Transverse colon (tissue), 4 donors: ENCODE measurements around the gene RAPGEF4. TPM values are rescaled to one million over a fixed set of nuclear protein-coding genes. Genes with fewer than 3 reads are reported as not detected.

Source experiments
- DNase-seq: peaks from one replicate; pipeline ENCODE4 v3.0.0-alpha.2; 2019
- H3K27ac ChIP-seq, 4 donors: fragments of 200-600 bp; sonication (generic); 2 replicates each; pipeline ENCODE4 v1.5.1; 2016 to 2018; ENCODE audit warnings: inconsistent platforms in 4 of 4
- H3K27me3 ChIP-seq: fragments of 200-600 bp; sonication (generic); 2 replicates; pipeline ENCODE4 v1.5.1; 2017; ENCODE audit warnings: inconsistent platforms
- H3K36me3 ChIP-seq, 4 donors: fragments of 200-600 bp; sonication (generic); 2 replicates each; pipeline ENCODE4 v1.5.1; 2017 to 2019; ENCODE audit warnings: inconsistent platforms in 4 of 4
- H3K4me1 ChIP-seq, 4 donors: fragments of 200-600 bp; sonication (generic); 2 replicates each; pipeline ENCODE4 v1.5.1; 2017 to 2020; ENCODE audit warnings: inconsistent platforms in 4 of 4
- H3K4me3 ChIP-seq, 4 donors: fragments of 200-600 bp; sonication (generic); 1 replicate in 1 of 4; 2 replicates in 3 of 4; pipeline versions ENCODE4 v1.5.1 to v1.6.1; 2017 to 2019; ENCODE audit warnings: inconsistent platforms in 4 of 4
- H3K9me3 ChIP-seq, 2 donors: fragments of 200-600 bp; sonication (generic); 2 replicates each; pipeline ENCODE4 v1.5.1; 2017 to 2019; ENCODE audit warnings: inconsistent platforms in 2 of 2
- CTCF ChIP-seq, 5 experiments: fragments of 200-600 bp in 3 of 5; fragments of 450-650 bp in 2 of 5; sonication (generic) in 3 of 5; IDR thresholded peaks; 1 replicate in 2 of 5; 2 replicates in 3 of 5; pipeline ENCODE4 v1.5.1; 2016 to 2017; ENCODE audit warnings: antibody characterized with exemption in 5 of 5, inconsistent platforms in 3 of 5, mild to moderate bottlenecking in 2 of 5, moderate library complexity in 1 of 5
- EP300 ChIP-seq: sonication (generic); formaldehyde crosslinking; IDR thresholded peaks from one replicate; pipeline ENCODE4 v1.6.1; 2017; ENCODE audit warnings: antibody characterized with exemption, low read depth
- POLR2A ChIP-seq: fragments of 450-650 bp; IDR thresholded peaks from one replicate; pipeline ENCODE4 v1.6.1; 2016; ENCODE audit warnings: antibody characterized with exemption, mild to moderate bottlenecking, moderate library complexity
- POLR2AphosphoS5 ChIP-seq, 3 donors: sonication (generic); formaldehyde crosslinking; IDR thresholded peaks; one replicate each; pipeline ENCODE4 v1.6.1; 2016; ENCODE audit warnings: antibody characterized with exemption in 3 of 3
- WGBS, 2 donors: methylation state at CpG; one replicate each; pipeline ENCODE4 v1.1.5; 2018; ENCODE audit warnings: low coverage in 1 of 2; 5-methylcytosine and 5-hydroxymethylcytosine counted together
- in situ Hi-C, 4 donors: fragments of 200-750 bp; cut with MboI; loops; one replicate each; pipeline versions ENCODE4 v1.15.0 to v1.15.1; 2017; ENCODE audit warnings: low sequenced_read_pairs in 3 of 4, low pct_ligation_motif_present in 1 of 4, low pct_unique_long_range_greater_than_20kb in 1 of 4
- intact Hi-C: fragments of 100-400 bp; cut with DNase I; formaldehyde crosslinking; loops from one replicate; pipeline ENCODE4 v1.15.1; 2023; ENCODE audit warnings: low total_unique reads
- total RNA-seq, 4 donors: library from RNA; depleted of rRNA; stranded (reverse); fragments of >200 nt; gene quantifications; one replicate each; pipeline ENCODE4 v1.1.0, GENCODE V29; 2016

RAPGEF4 gene
- total RNA-seq, 4 donors from 2014 or later, result 1.4 to 12.3 (median 2.2) TPM; not detected in 1

DNA sequence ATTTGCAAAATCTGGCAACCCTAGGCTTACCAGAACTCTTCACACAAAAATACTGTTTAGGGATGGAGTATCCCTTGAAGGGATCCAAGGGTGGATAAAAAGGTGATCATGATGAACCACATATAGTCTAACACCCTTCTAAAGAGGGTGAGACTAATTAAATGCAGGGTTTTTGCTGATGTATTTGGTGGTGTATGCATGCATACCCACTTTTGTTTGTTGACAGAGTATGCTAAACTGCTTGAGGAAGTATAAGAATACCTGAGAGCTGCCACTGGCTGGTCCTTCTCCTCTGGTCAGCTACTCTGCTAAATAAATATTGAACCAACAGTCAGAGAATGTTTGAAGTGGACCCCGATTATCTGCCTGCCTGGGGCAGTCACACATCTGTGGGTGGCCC is 34.2 kb downstream of the RAPGEF4 start:
- Histone ChIP-seq H3K4me3 (no peak overlapping the region), H3K27me3 (no peaks in the 10 kb centered on the region), H3K36me3 (no peaks in the 10 kb centered on the region), H3K4me1 (no peaks in the 10 kb centered on the region), H3K9me3 (no peaks in the 10 kb centered on the region), H3K27ac (no peak overlapping the region)
- intact Hi-C loops, result loop anchor here (10.0 kb wide), 1 partner anchor 1455 kb away; no protein-coding TSS in a partner anchor
- DNase-seq, result no peak
- in situ Hi-C loops, result no loop called here
- TF ChIP-seq EP300 (no peak), POLR2A (no peak), POLR2AphosphoS5 (IDR thresholded peaks at IDR 0.05) (no peak), CTCF (IDR thresholded peaks at IDR 0.05) (no peak)
- WGBS, 2 donors, result 73% methylated on average over 1 of the region's 1 CpG; no CpG with 5 or more reads in 1 of the 2 donors

DNA sequence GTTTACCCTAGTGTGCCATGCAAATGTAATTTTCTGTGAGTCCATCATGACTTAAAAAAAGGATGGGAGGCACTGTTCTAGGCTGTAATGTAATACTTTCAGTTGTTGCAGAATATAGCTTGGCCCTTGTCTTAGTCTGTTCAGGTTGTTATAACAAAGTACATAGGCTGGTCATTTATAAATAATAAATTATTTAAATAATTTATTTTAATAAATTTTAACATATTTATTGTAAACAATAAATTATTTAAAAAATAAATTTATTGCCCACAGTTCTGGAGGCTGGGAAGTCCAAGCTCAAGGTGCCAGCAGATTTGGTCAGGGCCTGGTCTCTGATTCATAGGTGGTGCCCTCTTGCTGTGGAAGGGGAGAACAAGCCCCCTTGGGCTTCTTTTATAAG is 35.2 kb downstream of the RAPGEF4 start:
- in situ Hi-C loops, result no loop called here
- H3K4me1 ChIP-seq, result no peaks in the 10 kb centered on the region
- H3K4me3 ChIP-seq, result no peak overlapping the region
- no peaks in the 10 kb centered on the region for H3K9me3 ChIP-seq
- intact Hi-C loops, result loop anchor here (10.0 kb wide), 1 partner anchor 1454 kb away; no protein-coding TSS in a partner anchor
- no peaks in the 10 kb centered on the region for H3K27me3 ChIP-seq
- no peak overlapping the region for H3K27ac ChIP-seq
- TF ChIP-seq CTCF (IDR thresholded peaks at IDR 0.05) (no peak), POLR2AphosphoS5 (IDR thresholded peaks at IDR 0.05) (no peak), POLR2A (no peak), EP300 (no peak)
- no peaks in the 10 kb centered on the region for H3K36me3 ChIP-seq
- DNase-seq, result no peak

DNA sequence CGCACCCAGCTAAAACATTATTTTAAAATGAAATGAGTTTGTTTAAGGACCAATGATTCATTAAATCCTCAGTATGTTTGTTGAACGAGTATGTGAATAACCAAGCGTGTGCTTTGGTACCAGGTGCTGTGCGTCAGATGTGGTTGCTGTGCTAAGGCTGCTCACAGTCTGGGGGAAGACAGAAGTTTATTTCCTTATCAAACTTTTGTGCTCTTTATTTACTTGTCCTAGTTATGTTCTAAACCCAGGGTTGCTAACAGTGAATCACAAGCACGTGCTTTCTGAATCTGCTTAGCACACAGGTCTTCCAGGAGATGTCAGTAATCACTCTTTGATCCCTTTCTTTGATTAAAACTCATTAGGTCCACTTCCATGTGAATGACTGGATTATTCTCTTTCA is 37.0 kb downstream of the RAPGEF4 start:
- WGBS, 2 donors, result 22 to 66% methylated on average over 1 to 5 of the region's 5 CpGs
- in situ Hi-C loops, result no loop called here
- no peaks in the 10 kb centered on the region for H3K36me3 ChIP-seq
- no peaks in the 10 kb centered on the region for H3K9me3 ChIP-seq
- no peak for DNase-seq
- no peak overlapping the region for H3K4me3 ChIP-seq
- intact Hi-C loops, result loop anchor here (10.0 kb wide), 1 partner anchor 1452 kb away; no protein-coding TSS in a partner anchor
- H3K27me3 ChIP-seq, result no peaks in the 10 kb centered on the region
- TF ChIP-seq EP300, result no peak
- TF ChIP-seq POLR2AphosphoS5 (IDR thresholded peaks at IDR 0.05), result no peak
- no peak for TF ChIP-seq POLR2A
- TF ChIP-seq CTCF (IDR thresholded peaks at IDR 0.05), result no peak
- H3K4me1 ChIP-seq, result no peaks in the 10 kb centered on the region
- no peak overlapping the region for H3K27ac ChIP-seq

- Histone ChIP-seq H3K4me1 (no peaks in the 10 kb centered on the region), H3K27ac (no peak overlapping the region), H3K36me3 (no peaks in the 10 kb centered on the region), H3K27me3 (no peaks in the 10 kb centered on the region), H3K9me3 (no peaks in the 10 kb centered on the region), H3K4me3 (no peak overlapping the region)
- TF ChIP-seq EP300 (no peak), POLR2AphosphoS5 (IDR thresholded peaks at IDR 0.05) (no peak), POLR2A (no peak), CTCF (IDR thresholded peaks at IDR 0.05) (no peak)
- intact Hi-C loops (loop anchor here (10.0 kb wide), 1 partner anchor 1450 kb away; no protein-coding TSS in a partner anchor), in situ Hi-C loops (no loop called here)
- DNase-seq, result no peak
These were observed 38.7 kb downstream of the RAPGEF4 start for GRCh38 chr2:172774302-172774701.
